GDM1 (cell line): ENCODE results near the gene HIVEP3.

Experiments used
- DNase-seq: peaks from one replicate; lab custom pipeline; 2025; lab: John Stamatoyannopoulos, UW

The HIVEP3 gene

GRCh38 chr1:41481109-41481775 lies 437.5 kb downstream of the HIVEP3 start:
- no peak for DNase-seq

GRCh38 chr1:41480204-41481108 lies 438.3 kb downstream of the HIVEP3 start:
- DNase-seq = no peak

- no peak for DNase-seq
Observed at GRCh38 chr1:41479808-41480160, 438.9 kb downstream of the HIVEP3 start.

DNA sequence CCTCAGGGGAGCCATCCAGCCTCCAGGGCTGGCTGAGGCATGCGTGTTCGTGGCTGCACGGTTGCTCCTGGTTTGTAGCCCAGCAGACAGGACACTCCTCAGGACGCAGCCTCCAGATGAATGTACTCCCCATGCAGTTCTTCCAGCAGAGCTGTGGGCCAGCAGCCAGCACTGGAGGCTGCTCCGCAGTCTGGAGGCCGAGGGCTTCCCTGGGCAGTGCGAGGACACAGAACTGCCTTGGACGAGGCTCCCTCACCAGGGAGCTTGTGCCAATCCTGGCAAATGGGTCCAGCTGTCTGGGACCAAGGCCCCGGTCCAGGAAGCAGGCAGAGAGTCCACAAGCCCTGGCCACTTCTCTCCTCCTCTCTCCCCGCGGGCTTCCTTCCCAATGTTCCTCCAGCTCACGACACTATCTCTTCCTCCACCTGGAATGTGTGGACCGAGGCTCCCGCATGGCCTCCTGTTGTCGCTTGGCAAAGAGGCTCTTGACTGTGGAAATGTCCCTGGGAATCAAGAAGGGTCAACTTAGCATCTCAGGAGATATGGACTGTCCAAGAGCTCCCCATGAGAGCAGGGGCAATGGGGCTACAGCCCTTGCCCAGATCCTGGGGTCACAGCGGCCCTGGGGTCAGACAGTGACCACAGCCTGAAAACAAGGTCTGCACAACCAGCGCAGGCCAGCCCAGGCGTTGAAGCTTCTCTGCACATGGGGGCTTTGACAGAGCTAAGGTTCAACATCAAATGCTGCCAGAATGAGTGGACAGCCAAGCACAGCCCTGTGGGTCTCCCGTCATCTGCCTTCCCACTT lies 439.5 kb downstream of the HIVEP3 start:
- no peak for DNase-seq

DNA sequence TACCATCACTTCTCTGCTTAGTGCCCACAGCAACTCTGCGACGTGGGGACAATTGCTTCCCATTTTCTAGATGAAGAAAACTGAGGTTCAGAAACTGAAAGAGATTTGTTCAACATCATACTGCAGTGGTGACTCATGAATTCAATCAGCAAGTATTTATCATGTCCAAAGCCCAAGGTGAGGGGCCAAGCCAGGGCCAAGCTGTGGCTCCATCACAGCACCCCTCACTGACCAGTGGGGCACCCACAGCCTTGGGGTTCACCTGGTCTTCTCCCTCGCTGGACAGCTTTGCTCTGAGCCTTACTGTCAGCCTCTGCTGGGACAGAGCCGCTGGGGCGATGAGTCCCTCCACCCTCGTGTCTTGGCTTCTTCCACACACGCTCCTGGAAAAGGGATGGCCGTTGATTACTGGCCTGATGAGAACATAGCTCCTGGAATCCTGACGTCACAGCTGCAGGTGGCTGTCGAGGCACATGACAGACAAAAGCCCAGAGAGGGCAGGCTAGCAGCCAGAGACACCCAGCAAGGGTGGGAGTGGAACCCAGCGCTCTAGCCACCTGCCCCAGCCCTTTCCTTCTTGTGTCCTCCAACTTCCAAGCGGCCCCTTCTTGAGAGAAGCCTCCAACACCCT lies 440.5 kb downstream of the HIVEP3 start:
- no peak for DNase-seq

DNA sequence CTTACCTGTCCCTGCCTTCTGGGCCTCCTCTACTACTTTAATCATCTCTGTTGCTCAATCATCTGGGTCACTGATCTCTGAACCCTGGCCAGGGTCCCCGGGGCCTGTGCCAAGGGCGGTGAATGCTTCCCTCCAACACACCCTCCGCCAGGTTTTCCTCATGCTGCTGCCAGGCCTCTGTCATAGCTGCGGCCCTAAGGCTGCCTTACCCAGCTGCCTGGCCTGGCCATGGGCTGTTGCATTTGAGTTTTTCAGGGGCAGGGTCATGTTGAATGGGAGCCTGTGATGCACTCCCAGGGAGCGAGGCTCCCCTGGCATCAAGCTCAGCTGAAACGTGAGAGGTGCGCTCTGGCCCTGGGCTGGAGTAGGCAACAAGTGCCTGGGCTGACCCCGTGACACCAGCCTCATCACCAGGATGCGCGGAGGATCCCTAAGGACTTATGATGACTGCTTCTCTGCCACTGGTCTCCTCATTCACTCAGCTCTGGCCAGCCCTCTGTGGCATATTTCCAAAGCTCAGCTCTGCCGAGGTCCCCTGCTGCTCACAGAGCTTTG lies 441.8 kb downstream of the HIVEP3 start:
- no peak for DNase-seq

DNA sequence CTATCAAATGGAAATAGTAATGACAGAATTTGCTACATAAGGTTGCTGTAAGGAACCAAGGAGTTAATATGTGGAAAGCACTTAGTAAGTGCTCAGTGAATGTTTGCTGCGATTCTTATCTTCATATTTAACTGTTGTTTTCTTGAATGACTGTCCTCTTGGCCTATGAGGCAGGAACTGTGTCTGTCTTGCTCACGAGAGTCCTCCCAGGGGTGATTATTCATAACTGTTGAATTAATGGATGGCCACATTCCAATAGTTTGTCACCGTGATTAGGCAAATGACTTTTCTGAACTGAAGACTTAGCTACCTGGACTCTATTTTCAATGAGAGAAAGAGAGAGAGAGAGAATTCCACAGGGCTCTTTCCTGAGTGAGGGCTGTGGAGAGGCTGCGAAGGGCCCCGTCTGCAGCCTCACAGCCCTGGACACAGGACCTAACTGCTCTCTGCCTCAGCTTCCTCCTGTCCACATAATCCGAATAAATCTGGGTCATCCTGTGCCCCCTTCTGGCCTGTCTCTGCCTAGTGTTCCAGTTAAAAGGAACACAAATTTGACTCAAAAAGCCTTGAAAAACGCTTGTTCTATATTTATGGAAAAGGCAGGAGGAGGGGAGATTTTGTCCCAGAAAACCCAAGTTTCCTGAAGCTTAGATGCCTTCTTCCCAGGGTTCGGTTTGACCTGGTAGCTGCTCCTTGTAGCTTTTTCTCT lies 442.7 kb downstream of the HIVEP3 start:
- DNase-seq = no peak

DNA sequence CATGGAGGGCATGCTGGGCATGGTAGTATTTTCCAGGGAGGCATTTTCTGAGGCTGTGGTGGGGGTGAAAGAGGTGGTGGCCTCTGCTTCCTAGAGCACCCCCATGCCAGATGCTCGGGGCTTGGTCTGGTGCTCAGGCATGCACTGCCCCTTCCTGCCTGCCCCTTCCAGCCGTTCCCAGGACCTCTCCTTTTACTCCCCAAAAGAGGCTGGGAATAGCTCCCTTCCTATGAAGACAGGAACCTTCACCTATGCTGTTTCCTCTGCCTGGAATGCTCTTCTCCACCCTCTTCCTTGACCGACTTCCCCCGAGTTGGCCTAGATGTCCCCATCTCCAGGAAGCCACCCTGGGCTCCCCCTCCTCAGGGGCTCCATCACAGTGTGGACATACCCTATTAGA lies 443.4 kb downstream of the HIVEP3 start:
- no peak for DNase-seq

DNA sequence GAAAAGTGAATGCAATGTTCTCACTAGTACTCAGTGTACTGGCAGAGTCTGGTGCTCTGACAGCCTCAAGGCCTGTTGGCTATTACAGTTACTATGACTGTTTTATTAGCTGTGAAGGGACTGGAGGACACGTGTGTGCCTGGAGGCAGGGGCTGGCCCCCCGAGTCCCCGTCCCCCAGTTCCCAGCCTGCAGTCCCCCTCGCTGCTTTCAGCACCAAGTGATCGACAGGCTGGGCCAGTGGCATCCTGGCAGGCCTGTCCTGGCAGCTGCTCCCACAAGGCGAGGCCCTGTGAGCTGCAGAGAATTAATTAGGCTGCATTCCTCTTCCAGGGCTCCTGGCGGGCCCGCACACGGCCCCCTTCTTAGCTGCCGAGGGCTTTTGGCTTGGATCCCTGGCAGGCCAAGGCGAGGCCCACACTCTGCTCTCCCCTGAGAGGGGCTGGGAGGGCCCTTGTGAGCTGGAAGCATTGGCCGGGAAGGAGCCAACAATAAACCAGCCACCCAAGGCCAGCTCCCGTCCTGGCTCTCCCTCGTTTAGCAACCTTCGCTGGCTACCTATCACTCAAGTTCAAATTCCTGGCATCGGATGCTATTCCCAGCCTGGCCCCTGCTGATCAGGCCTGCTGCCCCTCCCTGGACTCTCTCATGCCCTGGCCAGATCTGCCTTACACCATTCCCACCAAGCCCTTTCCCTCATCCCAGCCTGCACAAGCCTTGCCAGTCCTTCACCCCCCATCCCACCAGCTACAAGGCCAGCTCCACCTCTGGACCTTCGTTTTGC lies 444.0 kb downstream of the HIVEP3 start:
- DNase-seq = no peak

DNA sequence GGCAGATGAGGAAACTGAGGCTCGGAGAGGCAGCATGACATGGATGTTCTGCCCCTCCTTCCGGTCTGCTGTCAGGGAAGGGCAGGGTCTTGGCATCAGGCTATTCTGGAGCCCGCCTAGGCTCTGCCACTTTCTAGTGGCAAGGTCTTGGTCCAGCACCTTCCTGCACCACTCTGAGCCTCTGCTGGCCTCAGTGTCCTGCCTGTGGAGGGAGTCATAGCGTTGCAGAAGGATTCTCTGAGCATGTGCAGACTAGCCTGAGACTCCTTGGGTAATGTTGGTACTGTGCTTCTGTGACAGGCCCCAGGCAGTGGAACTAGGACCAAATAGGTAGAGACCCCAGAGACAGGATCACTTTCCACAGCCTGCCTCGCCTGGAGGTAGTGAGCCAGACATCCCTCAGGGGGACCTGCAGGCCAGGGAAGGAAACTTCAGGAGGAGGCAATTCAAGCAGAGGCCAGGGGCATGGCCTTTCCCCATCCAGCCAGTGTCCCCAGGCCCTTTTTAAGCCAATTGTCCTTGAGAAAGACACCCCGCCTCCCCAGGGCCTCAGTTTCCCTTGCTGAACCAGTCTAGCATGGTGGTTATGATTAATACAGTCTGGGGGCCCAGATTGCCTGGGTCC lies 444.9 kb downstream of the HIVEP3 start:
- no peak for DNase-seq

DNA sequence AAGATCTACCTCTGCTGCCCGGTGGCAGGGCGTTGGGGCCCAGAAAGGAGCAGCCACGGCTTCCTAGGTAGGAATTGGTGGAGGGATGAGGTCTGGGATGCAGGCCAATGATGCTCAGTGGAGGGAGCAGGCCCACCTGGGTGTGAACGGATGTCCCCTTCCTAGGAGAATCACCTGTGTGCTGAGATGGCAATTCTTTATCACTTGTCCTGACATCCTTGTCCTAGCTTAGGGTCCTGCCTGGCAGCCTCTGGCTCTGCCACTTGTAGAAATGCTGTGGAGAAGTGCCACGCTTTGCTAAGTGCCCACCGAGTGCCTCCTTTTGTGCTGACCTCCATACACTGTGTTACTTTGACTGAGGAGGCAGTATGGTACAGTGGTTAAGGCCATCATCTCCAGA lies 447.1 kb downstream of the HIVEP3 start:
- DNase-seq = no peak

DNA sequence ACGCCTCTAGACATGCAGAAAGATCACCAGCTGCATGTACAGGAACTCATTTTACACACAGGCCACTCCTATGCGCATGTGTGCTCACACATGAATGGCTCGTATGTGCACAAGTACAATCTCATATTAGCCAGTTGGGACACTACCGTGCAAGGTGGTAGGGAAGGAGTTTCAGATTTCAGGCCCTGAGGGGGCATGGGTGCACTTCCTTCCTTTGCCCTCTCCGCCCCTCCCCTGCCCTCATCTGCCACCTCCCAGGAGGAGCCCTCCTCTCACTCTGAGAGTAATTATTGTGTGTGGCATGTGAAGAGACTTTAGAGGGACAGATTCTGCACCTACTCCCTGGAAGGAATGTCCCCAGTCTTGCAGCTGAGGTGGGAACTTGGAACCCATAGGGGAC lies 449.0 kb downstream of the HIVEP3 start:
- DNase-seq = no peak

DNA sequence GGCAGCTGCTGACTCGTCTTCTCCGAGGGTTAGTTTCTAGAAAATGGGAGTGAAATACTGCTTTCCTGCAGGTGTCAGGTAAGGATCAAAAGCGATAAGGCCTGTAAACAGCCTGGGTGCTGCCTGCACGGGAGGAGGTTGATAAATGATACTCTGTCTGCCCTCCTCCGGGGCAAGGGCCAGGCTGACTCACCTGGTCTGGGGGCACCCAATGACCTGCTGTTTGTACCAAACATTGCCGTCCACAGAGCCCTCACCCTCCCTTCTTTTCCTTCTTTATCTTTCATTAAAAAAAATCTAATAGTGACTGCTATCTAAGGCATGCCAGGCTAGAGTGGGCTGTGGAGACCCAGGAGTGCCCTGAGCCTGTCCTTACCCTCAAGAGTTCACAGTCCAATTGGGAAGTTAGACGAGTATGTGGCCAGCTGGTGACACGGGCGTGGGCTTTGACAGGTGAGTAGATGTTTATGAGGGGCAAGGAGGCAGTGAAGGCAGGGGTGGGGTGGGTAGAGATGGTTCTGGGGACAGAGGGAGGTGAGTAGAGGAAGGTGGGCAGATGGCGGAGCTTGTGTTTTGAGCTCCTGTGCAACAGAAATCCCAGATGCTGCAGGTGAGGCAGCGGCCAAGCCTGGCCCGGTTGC lies 450.5 kb downstream of the HIVEP3 start:
- DNase-seq = no peak

GRCh38 chr1:41467673-41468072 lies 451.0 kb downstream of the HIVEP3 start:
- no peak for DNase-seq

DNA sequence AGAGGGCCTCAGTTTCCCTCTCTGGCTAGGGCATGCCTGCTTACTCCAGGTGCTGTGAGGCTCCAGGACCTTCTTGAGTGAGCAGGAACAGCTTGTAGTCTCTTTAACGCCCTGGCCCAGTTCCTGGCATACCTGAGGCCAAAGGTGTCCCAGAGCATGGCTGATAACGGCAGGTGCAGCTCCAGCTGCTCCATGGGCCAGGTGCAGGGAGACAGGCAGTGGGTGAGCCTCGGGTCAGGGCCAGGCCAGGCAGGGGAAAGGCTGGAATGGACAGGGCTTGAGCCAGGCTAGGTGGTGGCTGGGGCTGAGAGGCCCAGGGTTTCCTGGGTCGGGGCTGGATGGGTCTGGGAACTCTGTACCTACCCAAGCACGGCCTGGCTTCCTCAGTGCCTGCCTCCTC lies 452.6 kb downstream of the HIVEP3 start:
- DNase-seq = no peak

DNA sequence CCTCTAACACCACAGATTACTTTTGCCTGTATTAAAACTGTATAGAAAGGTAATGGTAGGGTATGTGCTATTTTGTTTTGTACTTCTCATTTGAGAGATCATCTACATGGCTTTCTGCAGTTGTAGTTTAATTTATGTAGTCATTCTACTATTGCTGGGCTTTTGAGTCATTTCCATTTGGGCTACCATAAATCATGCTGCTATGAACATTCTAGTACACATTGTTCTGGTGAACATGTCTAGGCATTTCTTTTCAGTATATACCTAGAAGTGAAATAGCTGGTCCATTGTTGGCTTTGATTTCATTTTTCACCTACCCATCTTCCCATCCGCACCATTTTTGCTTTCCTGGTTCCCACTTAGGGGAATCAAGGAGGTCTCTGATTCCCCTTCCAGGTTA lies 453.0 kb downstream of the HIVEP3 start:
- DNase-seq = no peak

DNA sequence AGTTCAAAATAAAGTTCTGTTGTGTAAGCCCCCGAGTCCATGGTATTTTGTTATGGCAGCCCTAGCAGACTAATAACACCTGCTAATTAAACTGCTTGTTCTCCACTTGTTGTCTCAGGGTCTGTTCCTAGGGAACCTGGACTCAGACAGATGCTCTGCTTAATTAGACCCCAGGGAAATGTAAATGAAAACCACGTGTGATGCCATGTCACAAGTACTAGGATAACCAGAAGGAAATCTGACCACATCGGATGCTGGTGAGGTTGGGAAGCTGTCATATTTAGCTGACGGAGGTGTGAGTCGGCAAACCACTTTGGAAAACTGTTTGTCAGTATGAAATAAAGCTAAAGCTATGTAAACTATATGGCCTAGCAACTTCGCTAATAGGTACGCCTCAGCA lies 453.8 kb downstream of the HIVEP3 start:
- DNase-seq = no peak

DNA sequence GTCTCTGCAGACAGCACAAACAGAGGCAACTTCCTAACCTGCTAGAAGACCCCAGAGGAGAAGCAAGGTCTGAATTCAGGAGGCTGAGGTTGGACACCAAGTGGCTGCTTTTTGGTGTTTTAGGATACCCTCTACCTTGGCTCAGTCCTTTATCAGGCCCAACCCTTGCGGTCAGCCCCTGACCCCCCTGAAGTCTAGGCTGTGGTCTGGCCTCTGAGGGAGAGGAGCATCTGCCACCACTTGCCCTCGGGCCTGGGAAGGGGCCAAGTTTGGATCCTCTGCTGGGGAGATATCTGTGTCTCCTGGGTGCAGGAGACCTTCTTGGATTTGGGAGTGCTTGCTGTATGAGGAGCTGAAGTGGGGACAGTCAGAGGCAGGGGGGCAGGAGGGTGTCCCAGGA lies 455.2 kb downstream of the HIVEP3 start:
- no peak for DNase-seq

DNA sequence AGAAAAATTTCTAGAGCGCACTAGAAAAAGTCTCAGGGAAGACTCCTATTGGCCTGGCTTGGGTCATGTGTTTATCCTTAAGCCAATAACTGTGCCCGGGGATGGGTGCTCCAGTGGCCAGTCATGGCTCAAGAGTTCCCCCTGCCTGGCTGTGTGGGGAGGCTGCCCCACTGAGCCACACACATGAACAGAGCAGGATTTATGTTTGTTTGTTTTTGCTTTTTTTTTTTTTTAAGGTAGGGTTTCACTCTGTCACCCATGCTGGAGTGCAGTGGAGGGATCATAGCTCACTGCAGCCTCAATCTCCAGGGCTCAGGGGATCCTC lies 456.1 kb downstream of the HIVEP3 start:
- DNase-seq = no peak
